Neural progenitor cell (in vitro differentiated cells): Measurements from ENCODE around the gene IQGAP2.

Experiments used
- EZH2 ChIP-seq: fragments of 200-600 bp; sonication (generic); IDR thresholded peaks from 2 replicates; pipeline ENCODE4 v1.6.1; 2017; ENCODE audit warnings: antibody characterized with exemption, mild to moderate bottlenecking, moderate library complexity
- EZH2phosphoT487 ChIP-seq: fragments of 200-600 bp; sonication (generic); IDR thresholded peaks from 2 replicates; pipeline ENCODE4 v1.6.1; 2017; ENCODE audit warnings: antibody characterized with exemption
- TF ChIP-seq, protein P1 (sequence below): fragments of 200-600 bp; sonication (generic); IDR thresholded peaks from 2 replicates; pipeline ENCODE4 v1.5.1; 2017; ENCODE audit warnings: antibody characterized with exemption, mild to moderate bottlenecking

DNA sequence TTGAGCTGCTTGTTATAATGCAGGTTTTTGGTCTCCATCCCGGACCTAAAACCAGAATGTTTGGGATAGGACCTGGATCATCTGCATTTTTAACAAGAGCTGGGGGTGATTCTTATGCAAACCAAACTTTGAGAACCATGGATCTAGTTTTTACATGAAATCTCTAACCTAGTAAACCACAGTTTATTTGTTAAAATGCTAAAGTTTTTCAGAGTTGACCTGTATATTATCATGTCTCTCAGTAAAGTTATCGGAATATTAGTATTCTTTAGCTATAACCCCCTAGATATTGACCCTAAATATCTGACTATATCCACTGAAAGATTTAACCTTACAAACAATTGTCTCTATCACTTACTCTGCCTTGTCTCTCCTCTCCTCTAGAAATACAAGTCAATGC lies 341.5 kb downstream of the IQGAP2 start:
- TF ChIP-seq, protein P1, sequence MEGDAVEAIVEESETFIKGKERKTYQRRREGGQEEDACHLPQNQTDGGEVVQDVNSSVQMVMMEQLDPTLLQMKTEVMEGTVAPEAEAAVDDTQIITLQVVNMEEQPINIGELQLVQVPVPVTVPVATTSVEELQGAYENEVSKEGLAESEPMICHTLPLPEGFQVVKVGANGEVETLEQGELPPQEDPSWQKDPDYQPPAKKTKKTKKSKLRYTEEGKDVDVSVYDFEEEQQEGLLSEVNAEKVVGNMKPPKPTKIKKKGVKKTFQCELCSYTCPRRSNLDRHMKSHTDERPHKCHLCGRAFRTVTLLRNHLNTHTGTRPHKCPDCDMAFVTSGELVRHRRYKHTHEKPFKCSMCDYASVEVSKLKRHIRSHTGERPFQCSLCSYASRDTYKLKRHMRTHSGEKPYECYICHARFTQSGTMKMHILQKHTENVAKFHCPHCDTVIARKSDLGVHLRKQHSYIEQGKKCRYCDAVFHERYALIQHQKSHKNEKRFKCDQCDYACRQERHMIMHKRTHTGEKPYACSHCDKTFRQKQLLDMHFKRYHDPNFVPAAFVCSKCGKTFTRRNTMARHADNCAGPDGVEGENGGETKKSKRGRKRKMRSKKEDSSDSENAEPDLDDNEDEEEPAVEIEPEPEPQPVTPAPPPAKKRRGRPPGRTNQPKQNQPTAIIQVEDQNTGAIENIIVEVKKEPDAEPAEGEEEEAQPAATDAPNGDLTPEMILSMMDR = no peak
- TF ChIP-seq EZH2 = no peak
- no peak for TF ChIP-seq EZH2phosphoT487
